Prostate gland (tissue), 2 donors: ENCODE results near the gene RPS14.
"Not testable (repeated sequence)": the region's sequence is repeated elsewhere in the genome, so short reads cannot be mapped to it uniquely, and the experiment has no call there.

ENCODE experiments used
- POLR2A ChIP-seq: fragments of 450-650 bp; IDR thresholded peaks from one replicate; pipeline ENCODE4 v1.6.1; 2016; ENCODE audit warnings: antibody characterized with exemption, mild to moderate bottlenecking
- POLR2AphosphoS5 ChIP-seq: sonication (generic); formaldehyde crosslinking; IDR thresholded peaks from one replicate; pipeline ENCODE4 v1.6.1; 2017; ENCODE audit warnings: antibody characterized with exemption
- TF ChIP-seq, protein P1 (sequence below), 4 experiments: fragments of 200-600 bp in 2 of 4; fragments of 450-650 bp in 2 of 4; sonication (generic) in 2 of 4; IDR thresholded peaks; 1 replicate in 3 of 4; 2 replicates in 1 of 4; pipeline ENCODE4 v1.5.1; 2016 to 2019; ENCODE audit warnings: antibody characterized with exemption in 4 of 4, mild to moderate bottlenecking in 2 of 4, moderate library complexity in 2 of 4

DNA sequence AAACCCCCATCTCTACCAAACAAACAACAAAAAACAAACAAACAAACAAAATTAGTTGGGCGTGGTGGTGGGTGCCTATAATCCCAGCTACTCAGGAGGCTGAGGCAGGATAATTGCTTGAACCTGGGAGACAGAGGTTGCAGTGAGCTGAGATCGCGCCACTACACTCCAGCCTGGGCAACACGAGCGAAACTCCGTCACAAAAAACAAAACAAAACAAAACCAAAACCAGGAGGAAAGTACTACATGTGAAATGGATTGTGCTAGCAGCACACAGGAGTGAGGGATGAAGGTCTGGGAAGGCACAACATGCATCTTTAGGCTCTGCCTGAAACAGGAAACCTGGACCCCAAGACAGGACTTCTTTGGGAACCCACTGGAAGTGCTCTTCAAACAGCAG, 27.0 kb upstream of the RPS14 start:
- TF ChIP-seq, protein P1, sequence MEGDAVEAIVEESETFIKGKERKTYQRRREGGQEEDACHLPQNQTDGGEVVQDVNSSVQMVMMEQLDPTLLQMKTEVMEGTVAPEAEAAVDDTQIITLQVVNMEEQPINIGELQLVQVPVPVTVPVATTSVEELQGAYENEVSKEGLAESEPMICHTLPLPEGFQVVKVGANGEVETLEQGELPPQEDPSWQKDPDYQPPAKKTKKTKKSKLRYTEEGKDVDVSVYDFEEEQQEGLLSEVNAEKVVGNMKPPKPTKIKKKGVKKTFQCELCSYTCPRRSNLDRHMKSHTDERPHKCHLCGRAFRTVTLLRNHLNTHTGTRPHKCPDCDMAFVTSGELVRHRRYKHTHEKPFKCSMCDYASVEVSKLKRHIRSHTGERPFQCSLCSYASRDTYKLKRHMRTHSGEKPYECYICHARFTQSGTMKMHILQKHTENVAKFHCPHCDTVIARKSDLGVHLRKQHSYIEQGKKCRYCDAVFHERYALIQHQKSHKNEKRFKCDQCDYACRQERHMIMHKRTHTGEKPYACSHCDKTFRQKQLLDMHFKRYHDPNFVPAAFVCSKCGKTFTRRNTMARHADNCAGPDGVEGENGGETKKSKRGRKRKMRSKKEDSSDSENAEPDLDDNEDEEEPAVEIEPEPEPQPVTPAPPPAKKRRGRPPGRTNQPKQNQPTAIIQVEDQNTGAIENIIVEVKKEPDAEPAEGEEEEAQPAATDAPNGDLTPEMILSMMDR (IDR thresholded peaks at IDR 0.05), result not testable (repeated sequence)
- not testable (repeated sequence) for TF ChIP-seq POLR2A, POLR2AphosphoS5
